ENCODE data around the gene CHAT.

DNA sequence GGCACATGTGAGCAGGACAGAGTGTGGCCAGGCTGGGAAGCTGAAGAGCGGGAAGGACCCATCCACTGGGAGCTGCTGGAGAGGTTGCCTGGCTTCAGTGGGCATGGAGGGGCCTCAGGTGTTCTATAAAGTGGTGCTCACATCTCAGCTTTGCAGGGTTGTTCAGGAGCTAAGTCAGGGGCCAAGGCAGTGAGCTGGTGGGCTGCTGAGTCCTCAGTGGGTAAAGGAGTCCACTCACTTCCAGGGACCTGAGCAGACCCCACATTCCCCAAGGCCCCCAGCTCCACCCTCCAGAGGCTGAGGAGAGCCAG is 36.8 kb downstream of the CHAT start:
- TF ChIP-seq, protein P1, sequence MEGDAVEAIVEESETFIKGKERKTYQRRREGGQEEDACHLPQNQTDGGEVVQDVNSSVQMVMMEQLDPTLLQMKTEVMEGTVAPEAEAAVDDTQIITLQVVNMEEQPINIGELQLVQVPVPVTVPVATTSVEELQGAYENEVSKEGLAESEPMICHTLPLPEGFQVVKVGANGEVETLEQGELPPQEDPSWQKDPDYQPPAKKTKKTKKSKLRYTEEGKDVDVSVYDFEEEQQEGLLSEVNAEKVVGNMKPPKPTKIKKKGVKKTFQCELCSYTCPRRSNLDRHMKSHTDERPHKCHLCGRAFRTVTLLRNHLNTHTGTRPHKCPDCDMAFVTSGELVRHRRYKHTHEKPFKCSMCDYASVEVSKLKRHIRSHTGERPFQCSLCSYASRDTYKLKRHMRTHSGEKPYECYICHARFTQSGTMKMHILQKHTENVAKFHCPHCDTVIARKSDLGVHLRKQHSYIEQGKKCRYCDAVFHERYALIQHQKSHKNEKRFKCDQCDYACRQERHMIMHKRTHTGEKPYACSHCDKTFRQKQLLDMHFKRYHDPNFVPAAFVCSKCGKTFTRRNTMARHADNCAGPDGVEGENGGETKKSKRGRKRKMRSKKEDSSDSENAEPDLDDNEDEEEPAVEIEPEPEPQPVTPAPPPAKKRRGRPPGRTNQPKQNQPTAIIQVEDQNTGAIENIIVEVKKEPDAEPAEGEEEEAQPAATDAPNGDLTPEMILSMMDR (IDR thresholded peaks at IDR 0.05) = no peak
- no peak for TF ChIP-seq POLR2A (IDR thresholded peaks at IDR 0.05)
